ENCODE data around the gene TMEM72. TPM values are rescaled to one million over a fixed set of nuclear protein-coding genes. Genes with fewer than 3 reads are reported as not detected.
A peak's percentile ranks its signal among the peaks of the same experiment; 100 is the strongest.

The TMEM72 gene
- total and polyA plus RNA-seq, 2 of the 13 experiments (the other 11 are each of a cell fraction or from before 2014, with no cell fraction given): 0.04 TPM; not detected in 1

GRCh38 chr10:44911081-44911540 is at the start of gene TMEM72 (continued):
- no peak for TF ChIP-seq ZNF318 (CRISPR knock-in tag; IDR thresholded peaks at IDR 0.05)
- TF ChIP-seq MED1 (CRISPR knock-in tag; IDR thresholded peaks at IDR 0.05): 0 out of 2 replicates have a peak, but pooled peaks have one; percentile 19
- TF ChIP-seq BCL6 (CRISPR knock-in tag; IDR thresholded peaks at IDR 0.05): peak; percentile 41
- TF ChIP-seq, protein P1, sequence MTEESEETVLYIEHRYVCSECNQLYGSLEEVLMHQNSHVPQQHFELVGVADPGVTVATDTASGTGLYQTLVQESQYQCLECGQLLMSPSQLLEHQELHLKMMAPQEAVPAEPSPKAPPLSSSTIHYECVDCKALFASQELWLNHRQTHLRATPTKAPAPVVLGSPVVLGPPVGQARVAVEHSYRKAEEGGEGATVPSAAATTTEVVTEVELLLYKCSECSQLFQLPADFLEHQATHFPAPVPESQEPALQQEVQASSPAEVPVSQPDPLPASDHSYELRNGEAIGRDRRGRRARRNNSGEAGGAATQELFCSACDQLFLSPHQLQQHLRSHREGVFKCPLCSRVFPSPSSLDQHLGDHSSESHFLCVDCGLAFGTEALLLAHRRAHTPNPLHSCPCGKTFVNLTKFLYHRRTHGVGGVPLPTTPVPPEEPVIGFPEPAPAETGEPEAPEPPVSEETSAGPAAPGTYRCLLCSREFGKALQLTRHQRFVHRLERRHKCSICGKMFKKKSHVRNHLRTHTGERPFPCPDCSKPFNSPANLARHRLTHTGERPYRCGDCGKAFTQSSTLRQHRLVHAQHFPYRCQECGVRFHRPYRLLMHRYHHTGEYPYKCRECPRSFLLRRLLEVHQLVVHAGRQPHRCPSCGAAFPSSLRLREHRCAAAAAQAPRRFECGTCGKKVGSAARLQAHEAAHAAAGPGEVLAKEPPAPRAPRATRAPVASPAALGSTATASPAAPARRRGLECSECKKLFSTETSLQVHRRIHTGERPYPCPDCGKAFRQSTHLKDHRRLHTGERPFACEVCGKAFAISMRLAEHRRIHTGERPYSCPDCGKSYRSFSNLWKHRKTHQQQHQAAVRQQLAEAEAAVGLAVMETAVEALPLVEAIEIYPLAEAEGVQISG (CRISPR knock-in tag; IDR thresholded peaks at IDR 0.05): peak; percentile 13; the same call in 1 of the 2 replicates
- peak; percentile 68 for TF ChIP-seq ZNF883 (CRISPR knock-in tag; IDR thresholded peaks at IDR 0.05; ENCODE audit: not compliant biosample characterization)
- TF ChIP-seq HNRNPL (IDR thresholded peaks at IDR 0.05; ENCODE audit: low read depth, low read length): peak; percentile 82
- TF ChIP-seq ZNF556 (CRISPR knock-in tag; IDR thresholded peaks at IDR 0.05; ENCODE audit: borderline replicate concordance): no peak
- TF ChIP-seq ZNF768 (CRISPR knock-in tag; IDR thresholded peaks at IDR 0.05): peak; percentile 59; the same call in 1 of the 2 replicates
- TF ChIP-seq MEF2D (CRISPR knock-in tag; IDR thresholded peaks at IDR 0.05): no peak
- no peak for TF ChIP-seq ZNF598 (CRISPR knock-in tag; IDR thresholded peaks at IDR 0.05; ENCODE audit: borderline replicate concordance)
- TF ChIP-seq ZNF446 (CRISPR knock-in tag; IDR thresholded peaks at IDR 0.05): no peak
- no peak for TF ChIP-seq SNAI1 (CRISPR knock-in tag; IDR thresholded peaks at IDR 0.05; ENCODE audit: borderline replicate concordance)
- TF ChIP-seq ZMYM2 (CRISPR knock-in tag; IDR thresholded peaks at IDR 0.05): no peak
- TF ChIP-seq ZKSCAN5 (CRISPR knock-in tag; IDR thresholded peaks at IDR 0.05): no peak
- no peak for TF ChIP-seq POLR2AphosphoS2 (IDR thresholded peaks at IDR 0.05; ENCODE audit: low read depth, low read length)
- no peak for TF ChIP-seq SOX13 (IDR thresholded peaks at IDR 0.05)
- peak in 1 of 2 experiments; percentile 58; a peak in 1 of 4 replicates for TF ChIP-seq SOX13 (CRISPR knock-in tag; conservative IDR thresholded peaks at IDR 0.05 in 1 of 2, IDR thresholded peaks at IDR 0.05 in 1 of 2)
- no peak for TF ChIP-seq ZNF737 (CRISPR knock-in tag; IDR thresholded peaks at IDR 0.05; ENCODE audit: borderline replicate concordance)
- no peak for TF ChIP-seq THAP11 (CRISPR knock-in tag; IDR thresholded peaks at IDR 0.05)
- 0 out of 2 replicates have a peak, but pooled peaks have one; percentile 54 for TF ChIP-seq SALL1 (CRISPR knock-in tag; IDR thresholded peaks at IDR 0.05)
- peak; percentile 45; the same call in 1 of the 2 replicates for TF ChIP-seq KDM2A (CRISPR knock-in tag; IDR thresholded peaks at IDR 0.05; ENCODE audit: borderline replicate concordance, low read depth)
